ENCODE measurements around the gene PANK4. TPM values are rescaled to one million over a fixed set of nuclear protein-coding genes. Genes with fewer than 3 reads are reported as not detected.

Gene PANK4
- total and polyA plus RNA-seq, 10 of the 15 experiments (the other 5 are each of a cell fraction or from before 2014, with no cell fraction given), result 0.35 to 38.0 (median 18.6) TPM

- TF ChIP-seq MEF2B (IDR thresholded peaks at IDR 0.05; ENCODE audit: partially characterized antibody, poor library complexity, severe bottlenecking) (peak; percentile 60), NFIC (IDR thresholded peaks at IDR 0.05; ENCODE audit: low read depth, low read length) (no peak), PAX5 (IDR thresholded peaks at IDR 0.05; ENCODE audit: borderline replicate concordance, low read depth, low read length) (peak; percentile 96), MYC (IDR thresholded peaks at IDR 0.05; ENCODE audit: insufficient read depth, insufficient read length, insufficient replicate concordance, low read length, severe bottlenecking) (no peak)
Measured at GRCh38 chr1:2496087-2496622, 30.2 kb downstream of the PANK4 start (continued).

- Histone ChIP-seq H3K4me1 (ENCODE audit: control insufficient read depth, insufficient read depth, low read length) (peaks cover 10% of the 10 kb centered on the region), H3K36me3 (ENCODE audit: control insufficient read depth in 2 of 2, insufficient read depth in 2 of 2, low read length in 1 of 2) (no peaks in the 10 kb centered on the region), H3K79me2 (ENCODE audit: control insufficient read depth, insufficient read depth, low read length) (no peaks in the 10 kb centered on the region), H4K20me1 (ENCODE audit: control insufficient read depth, insufficient read depth) (no peaks in the 10 kb centered on the region), H3K4me3 (no peak overlapping the region), H3K27ac (ENCODE audit: control insufficient read depth, insufficient read depth) (no peak overlapping the region), H3K27me3 (replicated peaks in 1 of 2; ENCODE audit: control insufficient read depth in 2 of 2, insufficient read depth in 2 of 2, low read length in 1 of 2) (no peaks in the 10 kb centered on the region), H3K9me3 (replicated peaks; ENCODE audit: control insufficient read depth, insufficient read depth, low read length) (no peaks in the 10 kb centered on the region), H2AFZ (ENCODE audit: control insufficient read depth, low read depth, low read length) (no peak overlapping the region), H3K4me2 (ENCODE audit: control insufficient read depth, insufficient read depth) (no peak overlapping the region), H3K9ac (ENCODE audit: control insufficient read depth, insufficient read depth, low read length) (no peak overlapping the region)
- intact Hi-C loops (cut with micrococcal nuclease; ENCODE audit: unreplicated experiment), result no loop called here
- TF ChIP-seq STAT1 (conservative IDR thresholded peaks at IDR 0.05), result no peak
- TF ChIP-seq, protein P1, sequence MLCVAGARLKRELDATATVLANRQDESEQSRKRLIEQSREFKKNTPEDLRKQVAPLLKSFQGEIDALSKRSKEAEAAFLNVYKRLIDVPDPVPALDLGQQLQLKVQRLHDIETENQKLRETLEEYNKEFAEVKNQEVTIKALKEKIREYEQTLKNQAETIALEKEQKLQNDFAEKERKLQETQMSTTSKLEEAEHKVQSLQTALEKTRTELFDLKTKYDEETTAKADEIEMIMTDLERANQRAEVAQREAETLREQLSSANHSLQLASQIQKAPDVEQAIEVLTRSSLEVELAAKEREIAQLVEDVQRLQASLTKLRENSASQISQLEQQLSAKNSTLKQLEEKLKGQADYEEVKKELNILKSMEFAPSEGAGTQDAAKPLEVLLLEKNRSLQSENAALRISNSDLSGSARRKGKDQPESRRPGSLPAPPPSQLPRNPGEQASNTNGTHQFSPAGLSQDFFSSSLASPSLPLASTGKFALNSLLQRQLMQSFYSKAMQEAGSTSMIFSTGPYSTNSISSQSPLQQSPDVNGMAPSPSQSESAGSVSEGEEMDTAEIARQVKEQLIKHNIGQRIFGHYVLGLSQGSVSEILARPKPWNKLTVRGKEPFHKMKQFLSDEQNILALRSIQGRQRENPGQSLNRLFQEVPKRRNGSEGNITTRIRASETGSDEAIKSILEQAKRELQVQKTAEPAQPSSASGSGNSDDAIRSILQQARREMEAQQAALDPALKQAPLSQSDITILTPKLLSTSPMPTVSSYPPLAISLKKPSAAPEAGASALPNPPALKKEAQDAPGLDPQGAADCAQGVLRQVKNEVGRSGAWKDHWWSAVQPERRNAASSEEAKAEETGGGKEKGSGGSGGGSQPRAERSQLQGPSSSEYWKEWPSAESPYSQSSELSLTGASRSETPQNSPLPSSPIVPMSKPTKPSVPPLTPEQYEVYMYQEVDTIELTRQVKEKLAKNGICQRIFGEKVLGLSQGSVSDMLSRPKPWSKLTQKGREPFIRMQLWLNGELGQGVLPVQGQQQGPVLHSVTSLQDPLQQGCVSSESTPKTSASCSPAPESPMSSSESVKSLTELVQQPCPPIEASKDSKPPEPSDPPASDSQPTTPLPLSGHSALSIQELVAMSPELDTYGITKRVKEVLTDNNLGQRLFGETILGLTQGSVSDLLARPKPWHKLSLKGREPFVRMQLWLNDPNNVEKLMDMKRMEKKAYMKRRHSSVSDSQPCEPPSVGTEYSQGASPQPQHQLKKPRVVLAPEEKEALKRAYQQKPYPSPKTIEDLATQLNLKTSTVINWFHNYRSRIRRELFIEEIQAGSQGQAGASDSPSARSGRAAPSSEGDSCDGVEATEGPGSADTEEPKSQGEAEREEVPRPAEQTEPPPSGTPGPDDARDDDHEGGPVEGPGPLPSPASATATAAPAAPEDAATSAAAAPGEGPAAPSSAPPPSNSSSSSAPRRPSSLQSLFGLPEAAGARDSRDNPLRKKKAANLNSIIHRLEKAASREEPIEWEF (IDR thresholded peaks at IDR 0.05; ENCODE audit: insufficient replicate concordance, low read depth, low read length), result no peak
- TF ChIP-seq NFXL1 (IDR thresholded peaks at IDR 0.05; ENCODE audit: borderline replicate concordance), result no peak
- TF ChIP-seq TCF12 (IDR thresholded peaks at IDR 0.05; ENCODE audit: low read depth, low read length), result no peak
- TF ChIP-seq, protein P2, sequence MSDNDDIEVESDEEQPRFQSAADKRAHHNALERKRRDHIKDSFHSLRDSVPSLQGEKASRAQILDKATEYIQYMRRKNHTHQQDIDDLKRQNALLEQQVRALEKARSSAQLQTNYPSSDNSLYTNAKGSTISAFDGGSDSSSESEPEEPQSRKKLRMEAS (IDR thresholded peaks at IDR 0.05; ENCODE audit: low read depth, low read length), result no peak
- TF ChIP-seq ZZZ3 (IDR thresholded peaks at IDR 0.05; ENCODE audit: control insufficient read depth, insufficient read length, low read depth), result no peak
- TF ChIP-seq MEF2B (IDR thresholded peaks at IDR 0.05; ENCODE audit: partially characterized antibody, poor library complexity, severe bottlenecking), result no peak
- no peak for TF ChIP-seq HCFC1 (IDR thresholded peaks at IDR 0.05; ENCODE audit: low read length)
- no peak for TF ChIP-seq FOXK2 (IDR thresholded peaks at IDR 0.05)
- no peak for TF ChIP-seq SMAD5 (IDR thresholded peaks at IDR 0.05; ENCODE audit: low read depth)
- TF ChIP-seq MYC (IDR thresholded peaks at IDR 0.05; ENCODE audit: insufficient read depth, insufficient read length, insufficient replicate concordance, low read length, severe bottlenecking), result no peak
- no peak for TF ChIP-seq TBL1XR1 (IDR thresholded peaks at IDR 0.05; ENCODE audit: low read depth, low read length)
- POLR2A ChIA-PET, result interaction anchor here (2.0 kb wide), 1 partner anchor 90 kb away, joined by 9 read pairs; no protein-coding TSS in a partner anchor
- RAD21 ChIA-PET (ENCODE audit: unreplicated experiment), result interaction anchor here (1.3 to 1.9 kb wide), 2 partner anchors 31 to 52 kb away, joined by 3 to 11 read pairs; partner anchors contain the start of gene PANK4
- BruUV-seq (replicated peaks), result no TSS peak
- CTCF ChIA-PET, result interaction anchor here (1.5 kb wide), 1 partner anchor 52 kb away, joined by 8 read pairs; no protein-coding TSS in a partner anchor
- SMC1A ChIA-PET (ENCODE audit: uncharacterized antibody, unreplicated experiment), result interaction anchor here (0.9 to 1.1 kb wide), 2 partner anchors 29 to 50 kb away, joined by 3 to 4 read pairs; no protein-coding TSS in a partner anchor
- ATAC-seq (peak; percentile 13), FAIRE-seq (no peak), DNase-seq (ENCODE audit: low read depth, low spot score) (no peak)
- in situ Hi-C loops (cut with MboI), result no loop called here
- 69% methylated on average over 10 of the region's 12 CpGs for WGBS (ENCODE audit: insufficient coverage, insufficient replicate concordance, low lambda C conversion rate, missing lambda C conversion rate)
Measured at GRCh38 chr1:2495546-2495945, 30.9 kb downstream of the PANK4 start.

All from GM12878 (cell line).